ENCODE results near the gene TMEM184C. TPM values are rescaled to one million over a fixed set of nuclear protein-coding genes. Genes with fewer than 3 reads are reported as not detected.
A peak's percentile ranks its signal among the peaks of the same experiment; 100 is the strongest.

The TMEM184C gene
- 31.3 TPM for total RNA-seq
- long read RNA-seq, full-length matches to known transcripts, result 21 of 28 reads
- long read RNA-seq, partial matches to known transcripts, result 1 of 28 reads
- long read RNA-seq, other reads (novel, unspliced or antisense), result 6 of 28 reads

DNA sequence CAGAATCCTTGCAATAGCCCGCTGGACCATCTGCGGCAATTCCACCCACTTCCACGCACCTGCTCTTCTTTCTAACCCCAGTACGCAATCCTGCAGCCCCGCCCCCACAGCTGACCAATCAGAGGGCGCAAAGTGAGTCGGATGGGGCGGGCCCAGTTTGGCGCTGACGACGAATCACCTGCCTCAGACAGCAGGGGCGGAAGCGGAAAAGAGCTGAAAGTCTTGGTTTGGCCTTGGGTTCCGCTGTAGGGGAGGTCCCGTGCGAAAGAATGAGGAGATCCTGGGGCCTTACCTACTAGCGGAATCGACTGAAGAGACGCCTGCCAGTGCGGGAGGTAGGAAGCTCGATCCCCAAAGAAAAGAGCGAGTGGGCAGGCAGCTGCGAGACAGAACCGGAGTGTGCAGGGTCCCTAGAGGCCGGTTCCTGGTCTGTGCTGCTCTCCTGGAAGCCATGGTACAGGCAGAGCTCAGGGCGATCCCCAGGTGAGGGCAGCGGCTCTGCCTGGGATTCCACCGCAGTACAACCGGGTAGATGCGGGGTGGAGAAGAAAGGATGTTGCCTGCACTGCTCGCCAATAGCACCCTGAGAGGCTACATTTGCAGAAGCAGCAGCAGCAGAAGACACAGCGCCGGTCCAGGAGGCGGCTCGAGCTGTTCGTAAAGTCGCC, at the start of gene TMEM184C:
Gene TMEM184C, plus strand, starts transcription at position 225 of the 668 bp plus-strand sequence. CDS start 560 bp downstream, outside the sequence.
- Histone ChIP-seq H3K4me1 (peaks cover 42% of the 10 kb centered on the region), H3K27me3 (no peaks in the 10 kb centered on the region), H3K4me3 (peak within 1 kb of the TSS; percentile 91), H3K9me3 (no peaks in the 10 kb centered on the region), H3K27ac (peak within 1 kb of the TSS; percentile 90), H3K36me3 (peaks cover under 1% of the 10 kb centered on the region)
- peak; percentile 100 for ATAC-seq
- intact Hi-C loops (cut with DNase I), result no loop called here
- TF ChIP-seq, protein P1, sequence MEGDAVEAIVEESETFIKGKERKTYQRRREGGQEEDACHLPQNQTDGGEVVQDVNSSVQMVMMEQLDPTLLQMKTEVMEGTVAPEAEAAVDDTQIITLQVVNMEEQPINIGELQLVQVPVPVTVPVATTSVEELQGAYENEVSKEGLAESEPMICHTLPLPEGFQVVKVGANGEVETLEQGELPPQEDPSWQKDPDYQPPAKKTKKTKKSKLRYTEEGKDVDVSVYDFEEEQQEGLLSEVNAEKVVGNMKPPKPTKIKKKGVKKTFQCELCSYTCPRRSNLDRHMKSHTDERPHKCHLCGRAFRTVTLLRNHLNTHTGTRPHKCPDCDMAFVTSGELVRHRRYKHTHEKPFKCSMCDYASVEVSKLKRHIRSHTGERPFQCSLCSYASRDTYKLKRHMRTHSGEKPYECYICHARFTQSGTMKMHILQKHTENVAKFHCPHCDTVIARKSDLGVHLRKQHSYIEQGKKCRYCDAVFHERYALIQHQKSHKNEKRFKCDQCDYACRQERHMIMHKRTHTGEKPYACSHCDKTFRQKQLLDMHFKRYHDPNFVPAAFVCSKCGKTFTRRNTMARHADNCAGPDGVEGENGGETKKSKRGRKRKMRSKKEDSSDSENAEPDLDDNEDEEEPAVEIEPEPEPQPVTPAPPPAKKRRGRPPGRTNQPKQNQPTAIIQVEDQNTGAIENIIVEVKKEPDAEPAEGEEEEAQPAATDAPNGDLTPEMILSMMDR (IDR thresholded peaks at IDR 0.05), result no peak
- peak; percentile 99 for DNase-seq

DNA sequence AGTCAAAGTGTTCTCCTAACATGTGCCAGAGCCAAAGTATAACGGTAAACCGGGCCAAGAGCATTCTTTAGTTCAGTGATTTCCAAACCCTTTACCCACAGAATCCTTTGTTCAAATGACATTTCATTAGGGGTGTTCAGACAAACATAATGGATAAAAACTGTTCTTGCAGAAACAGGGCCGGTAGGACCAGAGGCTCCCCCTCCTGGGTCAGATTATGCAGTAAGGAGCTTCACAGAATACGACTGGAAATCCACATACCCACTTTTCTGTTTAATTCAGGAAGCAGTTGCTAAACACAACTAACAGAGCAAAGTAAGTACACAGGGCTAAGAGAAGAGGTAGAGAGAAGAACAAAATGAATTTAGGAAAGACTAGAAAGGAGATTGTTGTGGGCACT, 46.6 kb upstream of the TMEM184C start:
- no peak for DNase-seq
- TF ChIP-seq, protein P1 (IDR thresholded peaks at IDR 0.05), result no peak
- no peak for ATAC-seq
- H3K4me3 ChIP-seq, result no peak overlapping the region
- no peaks in the 10 kb centered on the region for H3K9me3 ChIP-seq
- intact Hi-C loops (cut with DNase I), result no loop called here
- H3K27ac ChIP-seq, result no peak overlapping the region
- no peaks in the 10 kb centered on the region for H3K36me3 ChIP-seq
- H3K27me3 ChIP-seq, result no peaks in the 10 kb centered on the region
- no peaks in the 10 kb centered on the region for H3K4me1 ChIP-seq

DNA sequence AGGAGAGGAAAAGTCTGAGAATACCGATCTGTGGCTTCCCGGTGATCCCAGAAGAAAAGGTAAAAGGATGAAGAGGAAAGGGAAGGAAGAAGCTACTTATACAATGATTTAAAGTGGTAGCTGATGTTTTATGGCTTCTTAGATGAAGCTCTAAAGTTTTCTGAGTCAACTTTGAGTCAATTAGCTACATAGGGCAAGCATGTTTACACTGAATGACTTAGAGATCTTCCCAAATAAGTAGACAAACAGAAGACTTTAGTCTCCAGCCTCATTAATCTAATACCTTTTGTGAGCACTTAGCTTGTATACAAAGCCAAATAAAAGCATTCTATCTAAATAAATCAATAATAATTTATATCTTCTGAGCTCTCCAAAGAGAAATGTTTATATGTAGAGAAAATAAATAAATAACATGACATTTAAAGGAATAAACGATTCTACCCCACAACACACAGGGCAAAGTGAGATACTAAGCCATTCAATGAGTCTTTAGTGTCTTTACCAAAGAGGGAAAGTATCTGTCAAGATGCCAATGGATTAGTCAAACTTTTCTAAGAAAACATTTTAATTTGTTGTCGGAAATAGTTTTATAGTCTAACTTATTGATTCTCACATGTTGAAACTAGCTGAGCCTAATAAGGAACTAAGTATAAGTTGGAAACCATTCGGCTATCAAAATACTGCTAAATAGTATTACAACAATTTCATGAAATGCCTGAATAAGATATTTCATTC, 46.0 kb upstream of the TMEM184C start:
- Histone ChIP-seq H3K9me3 (no peaks in the 10 kb centered on the region), H3K36me3 (no peaks in the 10 kb centered on the region), H3K4me3 (no peak overlapping the region), H3K27me3 (no peaks in the 10 kb centered on the region), H3K27ac (no peak overlapping the region), H3K4me1 (no peaks in the 10 kb centered on the region)
- intact Hi-C loops (cut with DNase I), result no loop called here
- TF ChIP-seq, protein P1 (IDR thresholded peaks at IDR 0.05), result no peak
- ATAC-seq (no peak), DNase-seq (no peak)

DNA sequence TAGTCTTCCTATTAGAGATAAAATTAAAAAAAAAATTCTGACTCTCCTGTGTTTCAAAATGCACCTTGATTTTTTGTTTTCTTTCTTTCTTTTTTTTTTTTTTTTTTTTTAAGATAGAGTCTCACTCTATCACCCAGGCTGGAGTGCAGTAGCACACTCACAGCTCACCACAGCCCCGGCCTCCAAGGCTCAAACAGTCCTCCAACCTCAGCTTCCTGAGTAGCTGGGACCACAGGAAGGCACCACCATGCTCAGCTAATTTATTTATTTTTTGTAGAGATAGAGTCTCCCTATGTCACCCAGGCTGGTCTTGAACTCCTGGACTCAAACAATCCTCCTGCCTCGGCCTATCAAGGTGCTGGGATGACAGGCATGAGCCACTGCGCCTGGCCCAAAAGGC, 41.1 kb upstream of the TMEM184C start:
- Histone ChIP-seq H3K9me3 (no peaks in the 10 kb centered on the region), H3K4me1 (no peaks in the 10 kb centered on the region), H3K36me3 (no peaks in the 10 kb centered on the region), H3K4me3 (no peak overlapping the region), H3K27me3 (no peaks in the 10 kb centered on the region), H3K27ac (no peak overlapping the region)
- ATAC-seq (no peak), DNase-seq (no peak)
- intact Hi-C loops (cut with DNase I), result no loop called here
- TF ChIP-seq, protein P1 (IDR thresholded peaks at IDR 0.05), result no peak

DNA sequence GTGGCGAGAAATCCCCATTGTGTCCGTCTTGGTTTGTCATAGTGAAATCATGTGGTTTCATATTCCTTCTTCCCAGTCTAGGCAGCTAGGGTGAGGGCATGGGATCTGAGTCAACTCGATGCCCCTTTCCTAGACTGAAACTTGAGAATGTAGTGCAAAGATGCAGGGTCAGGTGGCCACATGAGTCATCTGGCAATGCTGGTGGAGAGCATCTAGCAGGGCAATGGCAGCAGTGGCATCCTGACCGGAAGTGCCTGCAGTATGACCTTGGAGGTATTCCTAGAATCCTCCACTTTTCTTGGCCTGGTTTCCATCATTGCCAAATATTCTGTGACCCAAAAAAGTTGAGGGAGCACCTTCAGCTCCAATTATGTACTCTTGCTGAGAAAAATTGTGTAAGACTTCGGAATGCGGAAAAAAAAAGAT, 39.1 kb upstream of the TMEM184C start:
- no peak for ATAC-seq
- H3K4me1 ChIP-seq, result no peaks in the 10 kb centered on the region

More for the DNA sequence above, 39.1 kb upstream of the TMEM184C start:
- no peaks in the 10 kb centered on the region for H3K27me3 ChIP-seq
- intact Hi-C loops (cut with DNase I), result no loop called here
- no peaks in the 10 kb centered on the region for H3K9me3 ChIP-seq
- H3K4me3 ChIP-seq, result no peak overlapping the region
- H3K27ac ChIP-seq, result no peak overlapping the region
- DNase-seq, result no peak
- TF ChIP-seq, protein P1 (IDR thresholded peaks at IDR 0.05), result no peak
- H3K36me3 ChIP-seq, result no peaks in the 10 kb centered on the region
